ENCODE data around the gene GFY.

Gene GFY

GRCh38 chr19:49408816-49409440, 16.3 kb upstream of the GFY start:
- no peak for TF ChIP-seq CTCF (conservative IDR thresholded peaks at IDR 0.05; ENCODE audit: low read length)
- H3K4me3 ChIP-seq (ENCODE audit: low read length): no peak overlapping the region
- no peak for DNase-seq (ENCODE audit: low read depth)

- H3K4me3 ChIP-seq (ENCODE audit: low read length): no peak overlapping the region
- no peak for DNase-seq (ENCODE audit: low read depth)
- no peak for TF ChIP-seq CTCF (conservative IDR thresholded peaks at IDR 0.05; ENCODE audit: low read length)
Measured at GRCh38 chr19:49409441-49410029, 15.7 kb upstream of the GFY start.

GRCh38 chr19:49411681-49412326, 13.4 kb upstream of the GFY start:
- no peak overlapping the region for H3K4me3 ChIP-seq (ENCODE audit: low read length)
- no peak for TF ChIP-seq CTCF (conservative IDR thresholded peaks at IDR 0.05; ENCODE audit: low read length)
- no peak for DNase-seq (ENCODE audit: low read depth)

- H3K4me3 ChIP-seq (ENCODE audit: low read length): no peak overlapping the region
- no peak for DNase-seq (ENCODE audit: low read depth)
- TF ChIP-seq CTCF (conservative IDR thresholded peaks at IDR 0.05; ENCODE audit: low read length): no peak
Measured at GRCh38 chr19:49413348-49413747, 11.8 kb upstream of the GFY start.

- no peak for TF ChIP-seq CTCF (conservative IDR thresholded peaks at IDR 0.05; ENCODE audit: low read length)
- H3K4me3 ChIP-seq (ENCODE audit: low read length): no peak overlapping the region
Measured at GRCh38 chr19:49414256-49414655, 10.9 kb upstream of the GFY start.

GRCh38 chr19:49415102-49415809, 9.9 kb upstream of the GFY start:
- DNase-seq (ENCODE audit: low read depth): no peak
- no peak for TF ChIP-seq CTCF (conservative IDR thresholded peaks at IDR 0.05; ENCODE audit: low read length)
- H3K4me3 ChIP-seq (ENCODE audit: low read length): no peak overlapping the region

More at GRCh38 chr19:49414256-49414655, 10.9 kb upstream of the GFY start:
- DNase-seq (ENCODE audit: low read depth): no peak
